VCaP (cell line): ENCODE results near the gene BPIFB3.

Experiments used
- H3K27ac ChIP-seq: fragments of 450-650 bp; 2 replicates; pipeline ENCODE4 v1.5.1; 2017
- CTCF ChIP-seq: fragments of 450-650 bp; conservative IDR thresholded peaks from 2 replicates; pipeline ENCODE4 v1.5.1; 2017; ENCODE audit warnings: mild to moderate bottlenecking, moderate library complexity

Gene BPIFB3

GRCh38 chr20:33024243-33024560 is 29.5 kb upstream of the BPIFB3 start:
- H3K27ac ChIP-seq, result no peak overlapping the region
- TF ChIP-seq CTCF, result no peak

- no peak overlapping the region for H3K27ac ChIP-seq
- no peak for TF ChIP-seq CTCF
These were observed 28.9 kb upstream of the BPIFB3 start for GRCh38 chr20:33024609-33025317.

- TF ChIP-seq CTCF, result no peak
- no peak overlapping the region for H3K27ac ChIP-seq
These were observed 28.3 kb upstream of the BPIFB3 start for GRCh38 chr20:33025318-33025876.

GRCh38 chr20:33026072-33026778 is 27.5 kb upstream of the BPIFB3 start:
- no peak for TF ChIP-seq CTCF
- H3K27ac ChIP-seq, result no peak overlapping the region

GRCh38 chr20:33026779-33027759 is 26.6 kb upstream of the BPIFB3 start:
- no peak for TF ChIP-seq CTCF
- no peak overlapping the region for H3K27ac ChIP-seq

GRCh38 chr20:33027769-33028751 is 25.6 kb upstream of the BPIFB3 start:
- H3K27ac ChIP-seq, result no peak overlapping the region
- no peak for TF ChIP-seq CTCF
